Tibial nerve (tissue), 3 donors: ENCODE data around the gene SOX18.

Experiments used
- POLR2A ChIP-seq, 2 donors: fragments of 450-650 bp; IDR thresholded peaks; one replicate each; pipeline ENCODE4 v1.6.1; 2017; ENCODE audit warnings: antibody characterized with exemption in 2 of 2, mild to moderate bottlenecking in 2 of 2, moderate library complexity in 2 of 2
- TF ChIP-seq, protein P1 (sequence below), 5 experiments: fragments of 200-600 bp in 3 of 5; fragments of 450-650 bp in 2 of 5; sonication (generic) in 3 of 5; IDR thresholded peaks; one replicate each; pipeline ENCODE4 v1.5.1; 2016 to 2019; ENCODE audit warnings: antibody characterized with exemption in 5 of 5, mild to moderate bottlenecking in 3 of 5, moderate library complexity in 2 of 5

DNA sequence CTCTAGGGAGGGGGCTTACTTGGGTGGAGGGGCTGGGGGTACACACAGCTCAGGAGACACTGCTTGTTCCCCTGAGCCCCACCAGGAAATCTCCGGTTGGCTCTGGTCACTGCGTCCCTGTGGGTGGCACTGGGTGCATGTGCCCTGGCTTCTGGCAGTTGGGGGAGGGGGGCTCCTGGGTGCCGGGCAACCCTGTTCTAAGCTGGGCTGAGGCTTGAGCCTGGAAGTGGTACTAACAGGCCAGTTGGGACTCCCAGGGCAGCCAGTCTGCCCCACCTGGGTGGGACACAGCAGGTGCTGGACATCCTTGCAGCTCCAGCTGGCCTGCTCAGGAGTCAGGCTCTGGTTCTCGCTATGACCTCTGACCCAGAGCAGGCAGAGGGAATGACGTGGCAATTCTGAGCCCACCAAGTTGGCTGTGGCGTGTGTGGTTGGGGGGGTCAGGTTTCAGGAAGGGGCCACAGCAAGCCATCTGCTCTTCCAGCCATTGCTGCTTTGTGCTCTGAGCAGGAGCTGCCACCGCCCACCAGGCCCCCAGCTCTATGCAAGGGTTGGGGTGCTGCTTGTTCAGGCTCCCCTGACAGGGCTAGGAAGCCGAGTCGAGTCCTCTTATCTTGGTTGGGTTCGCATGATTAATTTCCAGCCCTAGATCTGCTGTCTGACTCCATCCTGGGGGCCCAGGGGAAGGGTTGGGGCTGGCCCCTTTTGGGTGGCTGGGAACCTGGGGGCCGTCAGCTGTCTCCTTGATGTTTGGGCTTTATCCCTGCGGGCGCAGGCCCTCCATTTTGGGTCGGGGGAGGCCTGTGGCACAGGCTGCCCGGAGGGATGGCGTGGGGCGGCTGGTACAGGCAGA is 12.9 kb downstream of the SOX18 start:
- TF ChIP-seq, protein P1, sequence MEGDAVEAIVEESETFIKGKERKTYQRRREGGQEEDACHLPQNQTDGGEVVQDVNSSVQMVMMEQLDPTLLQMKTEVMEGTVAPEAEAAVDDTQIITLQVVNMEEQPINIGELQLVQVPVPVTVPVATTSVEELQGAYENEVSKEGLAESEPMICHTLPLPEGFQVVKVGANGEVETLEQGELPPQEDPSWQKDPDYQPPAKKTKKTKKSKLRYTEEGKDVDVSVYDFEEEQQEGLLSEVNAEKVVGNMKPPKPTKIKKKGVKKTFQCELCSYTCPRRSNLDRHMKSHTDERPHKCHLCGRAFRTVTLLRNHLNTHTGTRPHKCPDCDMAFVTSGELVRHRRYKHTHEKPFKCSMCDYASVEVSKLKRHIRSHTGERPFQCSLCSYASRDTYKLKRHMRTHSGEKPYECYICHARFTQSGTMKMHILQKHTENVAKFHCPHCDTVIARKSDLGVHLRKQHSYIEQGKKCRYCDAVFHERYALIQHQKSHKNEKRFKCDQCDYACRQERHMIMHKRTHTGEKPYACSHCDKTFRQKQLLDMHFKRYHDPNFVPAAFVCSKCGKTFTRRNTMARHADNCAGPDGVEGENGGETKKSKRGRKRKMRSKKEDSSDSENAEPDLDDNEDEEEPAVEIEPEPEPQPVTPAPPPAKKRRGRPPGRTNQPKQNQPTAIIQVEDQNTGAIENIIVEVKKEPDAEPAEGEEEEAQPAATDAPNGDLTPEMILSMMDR (IDR thresholded peaks at IDR 0.05) = no peak
- no peak for TF ChIP-seq POLR2A (IDR thresholded peaks at IDR 0.05)
